Smooth muscle cell (in vitro differentiated cells): ENCODE results near the gene XDH. TPM values are rescaled to one million over a fixed set of nuclear protein-coding genes. Genes with fewer than 3 reads are reported as not detected.
A peak's percentile ranks its signal among the peaks of the same experiment; 100 is the strongest.

ENCODE experiments used
- DNase-seq: peaks from one replicate; lab custom pipeline; 2025; ENCODE audit not compliant: unreplicated experiment; lab: John Stamatoyannopoulos, UW
- H2AFZ ChIP-seq: fragments of 200-600 bp; sonication (generic); 2 replicates; pipeline ENCODE4 v1.6.0; 2016; ENCODE audit warnings: antibody characterized with exemption, low read depth, mild to moderate bottlenecking
- H3F3A ChIP-seq: fragments of 200-600 bp; sonication (generic); 2 replicates; pipeline ENCODE4 v1.6.0; 2017; ENCODE audit warnings: antibody characterized with exemption, low read depth
- H3K27ac ChIP-seq: fragments of 200-600 bp; sonication (generic); 2 replicates; pipeline ENCODE4 v1.5.1; 2016; ENCODE audit warnings: low read depth, mild to moderate bottlenecking
- H3K27me3 ChIP-seq: fragments of 200-600 bp; sonication (generic); 2 replicates; pipeline ENCODE4 v1.6.1; 2016; ENCODE audit warnings: low read depth, mild to moderate bottlenecking
- H3K36me3 ChIP-seq: fragments of 200-600 bp; sonication (generic); 2 replicates; pipeline ENCODE4 v1.5.1; 2016; ENCODE audit warnings: low read depth
- H3K4me1 ChIP-seq: fragments of 200-600 bp; sonication (generic); 2 replicates; pipeline ENCODE4 v1.5.1; 2016; ENCODE audit warnings: low read depth
- H3K4me2 ChIP-seq: fragments of 200-600 bp; sonication (generic); 2 replicates; pipeline ENCODE4 v1.6.0; 2016; ENCODE audit warnings: mild to moderate bottlenecking
- H3K4me3 ChIP-seq: fragments of 200-600 bp; sonication (generic); 2 replicates; pipeline ENCODE4 v1.5.1; 2016; ENCODE audit warnings: mild to moderate bottlenecking
- H3K79me2 ChIP-seq: fragments of 200-600 bp; sonication (generic); 2 replicates; pipeline ENCODE4 v1.6.0; 2016; ENCODE audit warnings: low read depth, mild to moderate bottlenecking
- H3K9ac ChIP-seq: fragments of 200-600 bp; sonication (generic); 2 replicates; pipeline ENCODE4 v1.6.0; 2016; ENCODE audit warnings: low read depth
- H3K9me3 ChIP-seq: fragments of 200-600 bp; sonication (generic); replicated peaks from 2 replicates; pipeline ENCODE4 v1.5.1; 2016; ENCODE audit warnings: low read depth
- H4K20me1 ChIP-seq: fragments of 200-600 bp; sonication (generic); 2 replicates; pipeline ENCODE4 v1.6.0; 2016; ENCODE audit warnings: low read depth
- CTCF ChIP-seq: fragments of 200-600 bp; sonication (generic); IDR thresholded peaks from 2 replicates; pipeline ENCODE4 v1.5.1; 2017; ENCODE audit warnings: borderline replicate concordance, mild to moderate bottlenecking, antibody characterized with exemption; ENCODE audit not compliant: insufficient read depth, poor library complexity, severe bottlenecking
- WGBS: methylation state at CpG from one replicate; pipeline ENCODE4 v1.1.7; 2016; ENCODE audit warnings: low lambda C conversion rate; 5-methylcytosine and 5-hydroxymethylcytosine counted together
- polyA plus RNA-seq: library from polyadenylated mRNA; unstranded; fragments of >200 nt; fragmentation: Nextera tagmentation; extraction: Ambion mirVana; gene quantifications from 2 replicates; pipeline ENCODE4 v1.2.1, GENCODE V29; 2016
- total RNA-seq: library from RNA; depleted of rRNA; stranded (reverse); fragments of >200 nt; gene quantifications from 2 replicates; pipeline ENCODE4 v1.2.3, GENCODE V29; 2014

Gene XDH
- total and polyA plus RNA-seq, 2 experiments from 2014 or later = 0.37 to 6.1 TPM

GRCh38 chr2:31384771-31385276, 29.7 kb downstream of the XDH start:
- Histone ChIP-seq H3K9ac (peak overlapping the region; percentile 82), H3K4me1 (no peaks in the 10 kb centered on the region), H4K20me1 (no peaks in the 10 kb centered on the region), H2AFZ (no peak overlapping the region), H3K79me2 (no peaks in the 10 kb centered on the region), H3K4me2 (peak overlapping the region; percentile 52), H3K9me3 (no peaks in the 10 kb centered on the region), H3K36me3 (no peaks in the 10 kb centered on the region), H3K4me3 (no peak overlapping the region), H3F3A (peaks cover 7% of the 10 kb centered on the region), H3K27ac (peak overlapping the region; percentile 96), H3K27me3 (no peaks in the 10 kb centered on the region)
- no peak for TF ChIP-seq CTCF
- 45% methylated on average over 3 of the region's 3 CpGs for WGBS
- no peak for DNase-seq

GRCh38 chr2:31384351-31384750, 30.2 kb downstream of the XDH start:
- H3K9ac ChIP-seq = peak overlapping the region; percentile 82
- no peaks in the 10 kb centered on the region for H3K79me2 ChIP-seq
- H3K4me1 ChIP-seq = no peaks in the 10 kb centered on the region
- no peak for TF ChIP-seq CTCF
- H3K27ac ChIP-seq = peak overlapping the region; percentile 96
- no peak overlapping the region for H2AFZ ChIP-seq
- no peaks in the 10 kb centered on the region for H3K9me3 ChIP-seq
- H3K4me2 ChIP-seq = peak overlapping the region; percentile 52
- no peaks in the 10 kb centered on the region for H3K36me3 ChIP-seq
- H3F3A ChIP-seq = peaks cover 7% of the 10 kb centered on the region
- H3K4me3 ChIP-seq = no peak overlapping the region
- WGBS = 39% methylated on average over 3 of the region's 3 CpGs
- no peaks in the 10 kb centered on the region for H3K27me3 ChIP-seq
- H4K20me1 ChIP-seq = no peaks in the 10 kb centered on the region
- DNase-seq = no peak

GRCh38 chr2:31383471-31384153, 30.9 kb downstream of the XDH start:
- over 99% methylated on average over 6 of the region's 6 CpGs for WGBS
- no peak for DNase-seq
- H3K36me3 ChIP-seq = no peaks in the 10 kb centered on the region
- no peak overlapping the region for H3K4me3 ChIP-seq
- H3K9me3 ChIP-seq = no peaks in the 10 kb centered on the region
- no peaks in the 10 kb centered on the region for H3K79me2 ChIP-seq
- H3K27me3 ChIP-seq = no peaks in the 10 kb centered on the region
- H2AFZ ChIP-seq = no peak overlapping the region
- H3K9ac ChIP-seq = peak overlapping the region; percentile 82
- no peaks in the 10 kb centered on the region for H4K20me1 ChIP-seq
- peak overlapping the region; percentile 51 for H3K4me2 ChIP-seq
- TF ChIP-seq CTCF = no peak
- H3F3A ChIP-seq = peaks cover 7% of the 10 kb centered on the region
- H3K27ac ChIP-seq = peak overlapping the region; percentile 96
- no peaks in the 10 kb centered on the region for H3K4me1 ChIP-seq

GRCh38 chr2:31382452-31383120, 32.0 kb downstream of the XDH start:
- Histone ChIP-seq H3K79me2 (no peaks in the 10 kb centered on the region), H3K27ac (peak overlapping the region; percentile 96), H2AFZ (no peak overlapping the region), H4K20me1 (no peaks in the 10 kb centered on the region), H3K9me3 (no peaks in the 10 kb centered on the region), H3K27me3 (no peaks in the 10 kb centered on the region), H3K4me3 (no peak overlapping the region), H3K4me2 (no peak overlapping the region), H3F3A (peaks cover 7% of the 10 kb centered on the region), H3K9ac (no peak overlapping the region), H3K36me3 (no peaks in the 10 kb centered on the region), H3K4me1 (no peaks in the 10 kb centered on the region)
- no peak for TF ChIP-seq CTCF
- 56% methylated on average over 8 of the region's 8 CpGs for WGBS
- no peak for DNase-seq
